GM18502 (cell line): Measurements from ENCODE around the gene DRGX.

Experiments
- ATAC-seq: cut with Tn5 transposase; IDR thresholded peaks from one replicate; pipeline ENCODE4 v1.9.1; 2021; ENCODE audit warnings: mild to moderate bottlenecking; ENCODE audit not compliant: unreplicated experiment, poor library complexity

Gene DRGX

DNA sequence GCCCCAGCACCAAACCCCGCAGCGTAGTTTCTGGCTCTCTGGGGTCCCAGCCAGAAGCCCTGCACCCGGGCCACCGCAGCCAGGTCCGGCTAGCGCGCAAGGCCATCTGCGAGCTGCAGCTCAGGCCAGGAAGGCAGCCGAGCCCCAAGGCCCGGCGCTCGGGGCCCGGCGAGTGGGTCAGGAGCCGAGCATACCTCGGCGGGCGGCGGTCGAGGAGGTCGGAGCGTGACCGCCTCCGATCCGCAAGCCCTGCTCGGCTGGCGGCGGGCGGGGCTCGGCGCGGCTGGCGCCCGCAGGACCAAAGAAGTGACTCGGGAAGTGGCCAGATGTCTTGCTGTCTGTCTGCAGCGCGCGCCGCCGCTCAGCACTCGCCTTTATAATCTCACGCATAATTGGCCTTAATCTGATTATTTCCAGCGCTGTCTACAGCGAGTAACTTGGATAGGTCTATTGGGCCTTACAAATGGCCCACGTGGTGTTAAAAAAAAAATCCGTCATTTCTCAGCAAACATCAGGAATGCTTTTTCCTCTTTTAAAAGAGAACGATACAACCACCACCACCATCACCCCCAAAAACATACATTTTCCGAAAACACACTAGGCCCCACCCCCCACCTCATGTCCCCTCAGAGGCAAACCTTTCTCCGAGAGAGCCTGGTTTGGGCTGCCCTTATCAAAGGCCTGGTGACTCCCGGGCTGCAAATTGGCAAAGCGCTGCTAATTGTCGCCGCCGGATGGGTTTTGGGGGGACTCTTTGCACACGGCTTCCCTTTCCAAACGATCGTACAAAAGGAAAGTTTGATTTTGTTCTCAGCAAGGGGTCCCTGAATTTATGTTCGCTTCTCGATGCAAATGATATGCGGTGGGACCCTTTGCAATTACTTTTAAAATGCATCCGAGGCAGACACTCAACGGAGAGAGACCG is at the start of gene DRGX:
DRGX (minus strand) TSS at position 349 of the 925 bp plus-strand sequence. CDS start 649 bp downstream, outside the sequence.
- ATAC-seq, result no peak

DNA sequence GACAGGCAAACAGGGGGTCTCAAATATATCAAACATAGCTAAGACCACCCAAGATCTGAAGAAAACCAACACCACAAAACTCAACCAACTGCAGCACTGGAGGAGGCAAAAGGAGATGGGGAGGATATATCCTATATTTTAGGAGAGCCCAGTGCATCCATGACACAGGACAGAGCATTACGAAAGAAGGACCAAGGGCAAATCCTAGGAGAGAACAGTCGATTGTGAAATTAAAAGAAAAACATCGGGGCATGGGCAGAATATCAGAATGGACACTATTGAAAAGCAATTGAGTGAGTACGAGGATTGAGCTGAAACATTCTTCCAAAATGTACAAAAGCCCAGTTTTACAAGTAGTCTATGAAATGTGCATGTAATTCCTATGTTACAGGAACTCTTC is 48.5 kb upstream of the DRGX start:
- ATAC-seq, result no peak

DNA sequence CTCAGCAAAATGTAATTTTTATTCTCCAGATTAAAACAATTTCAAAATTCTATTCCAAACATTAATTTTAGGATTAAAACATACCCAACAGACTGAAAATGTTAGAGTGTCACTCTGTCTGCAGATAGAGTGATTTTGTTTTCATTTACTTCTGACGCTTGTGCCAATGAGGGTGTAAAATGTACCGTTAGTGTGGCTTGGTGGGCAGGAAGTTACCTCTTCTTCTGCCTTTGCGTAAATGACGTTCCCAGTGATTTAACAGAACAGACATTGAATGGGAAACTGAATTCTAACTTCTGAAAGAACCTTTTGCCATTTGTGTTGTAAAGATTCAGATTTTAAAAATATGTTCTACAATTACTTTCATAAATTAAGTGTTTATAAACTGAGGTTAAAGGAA is 47.0 kb upstream of the DRGX start:
- no peak for ATAC-seq

DNA sequence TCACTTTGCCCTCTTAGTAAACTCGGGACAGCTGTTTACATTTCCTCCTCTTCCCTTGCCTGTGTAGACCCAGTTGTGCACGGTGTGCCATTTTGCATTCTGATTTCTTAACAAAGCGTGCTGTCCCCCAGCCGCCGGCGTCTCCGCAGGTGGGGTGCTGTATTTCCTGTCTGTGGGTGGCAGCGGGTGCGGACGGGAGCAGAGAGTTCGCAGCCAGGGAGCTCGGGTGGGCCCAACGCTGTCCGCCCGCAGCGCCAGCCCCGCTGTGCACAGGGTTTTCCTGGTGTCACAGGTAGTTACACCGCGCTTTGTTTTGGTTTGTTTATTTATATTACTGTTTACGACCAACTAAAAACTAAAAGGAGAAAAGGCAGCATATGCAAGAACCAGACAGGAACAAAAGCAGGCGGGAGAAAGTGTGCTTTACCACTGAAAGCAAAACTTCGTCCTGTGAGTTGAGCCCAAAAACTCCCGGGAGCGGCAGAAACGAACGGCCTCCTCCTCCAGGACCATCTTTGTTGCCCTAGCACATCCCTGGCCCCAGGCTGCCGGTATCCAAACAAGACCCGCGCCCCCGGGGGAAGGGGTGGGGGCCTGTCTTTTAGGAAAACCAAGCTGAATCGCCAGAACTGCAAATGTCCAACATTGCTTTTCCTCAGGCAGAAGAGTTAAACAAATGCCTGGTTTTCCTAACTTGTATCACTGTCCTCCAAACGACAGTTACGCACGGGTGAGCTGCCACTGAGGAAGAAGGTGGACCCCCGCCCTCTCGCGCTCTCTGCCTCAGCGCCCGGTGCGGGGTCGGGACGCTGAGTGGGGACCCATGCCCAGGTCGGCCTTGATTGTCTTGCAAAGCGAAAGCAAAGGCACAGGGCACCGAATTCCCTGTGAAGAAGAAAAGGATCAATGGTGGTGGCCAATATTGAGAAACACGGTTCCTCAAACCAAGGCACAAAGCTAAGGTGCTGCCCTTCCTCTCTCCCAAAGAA is 45.9 kb upstream of the DRGX start:
- no peak for ATAC-seq

DNA sequence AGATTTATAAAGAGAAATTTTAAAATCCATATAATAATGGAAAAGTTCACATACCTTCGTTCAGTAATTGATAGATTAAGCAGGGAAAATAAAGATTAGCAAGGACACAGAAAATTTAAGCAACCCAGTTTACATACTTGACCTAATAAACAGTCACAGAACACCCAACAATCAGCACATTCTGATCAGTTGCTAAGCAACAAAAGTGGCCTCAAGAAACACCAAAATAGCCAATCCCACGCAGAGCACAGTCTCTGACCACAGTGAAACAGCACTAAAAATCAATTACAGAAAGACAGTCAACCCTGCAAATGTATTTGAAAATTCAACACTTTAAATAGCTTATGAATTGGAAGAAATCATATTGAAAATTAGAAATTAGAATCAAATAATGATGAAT is 39.3 kb upstream of the DRGX start:
- no peak for ATAC-seq

DNA sequence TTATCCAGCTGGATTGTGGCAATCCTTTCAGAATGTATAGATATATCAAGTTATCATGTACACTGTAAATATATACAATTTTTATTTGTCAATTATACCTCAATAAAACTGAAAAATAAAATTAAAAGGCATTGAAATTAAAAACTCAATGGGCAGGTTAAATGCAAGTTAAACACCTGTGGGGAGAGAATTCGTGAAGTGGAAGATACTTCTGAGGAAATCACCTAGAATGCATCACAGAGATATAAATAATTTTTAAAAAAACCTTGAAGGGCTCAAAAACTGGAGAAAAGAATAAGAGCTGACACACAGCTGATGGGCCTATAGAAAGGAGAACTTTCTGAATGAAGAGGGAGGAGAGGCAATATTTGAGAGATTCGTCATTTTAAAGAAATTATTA is 37.2 kb upstream of the DRGX start:
- ATAC-seq, result no peak

DNA sequence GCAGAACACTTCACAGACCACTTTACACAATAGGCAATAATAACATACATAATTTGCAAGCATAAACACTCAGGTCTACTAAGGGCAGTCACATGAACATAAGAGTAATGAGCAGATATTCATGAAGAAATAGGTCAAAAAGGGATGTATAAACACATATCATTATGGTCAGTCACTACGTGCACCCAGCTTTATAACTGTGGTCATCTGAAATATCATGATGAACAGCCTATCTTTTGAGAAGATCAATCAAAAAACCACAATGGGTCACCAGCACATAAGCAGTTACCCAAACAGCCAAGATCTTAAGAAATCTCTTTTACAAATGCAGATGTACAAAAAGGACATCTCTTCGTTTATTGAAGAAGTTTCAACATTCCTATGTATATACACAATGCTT is 35.5 kb upstream of the DRGX start:
- no peak for ATAC-seq

DNA sequence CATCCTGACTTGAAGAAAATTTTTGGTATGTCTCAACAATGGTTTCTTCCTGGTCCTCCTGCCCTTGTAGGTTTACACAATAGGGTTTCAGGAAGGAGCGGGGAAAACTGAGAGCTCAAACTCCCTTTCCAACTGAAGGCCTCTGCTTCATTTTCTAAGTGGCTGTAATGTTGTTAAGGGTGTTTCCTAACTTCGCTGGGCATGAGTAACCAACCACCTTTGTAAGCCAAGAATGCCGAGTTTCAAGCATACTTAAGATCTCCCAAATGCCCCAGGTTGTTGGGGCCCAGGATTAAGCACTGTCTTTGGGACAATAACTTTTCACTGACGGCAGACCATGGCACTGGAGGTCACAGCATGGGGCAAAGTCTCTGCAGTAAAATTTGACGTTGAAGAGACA is 33.6 kb upstream of the DRGX start:
- ATAC-seq, result no peak

DNA sequence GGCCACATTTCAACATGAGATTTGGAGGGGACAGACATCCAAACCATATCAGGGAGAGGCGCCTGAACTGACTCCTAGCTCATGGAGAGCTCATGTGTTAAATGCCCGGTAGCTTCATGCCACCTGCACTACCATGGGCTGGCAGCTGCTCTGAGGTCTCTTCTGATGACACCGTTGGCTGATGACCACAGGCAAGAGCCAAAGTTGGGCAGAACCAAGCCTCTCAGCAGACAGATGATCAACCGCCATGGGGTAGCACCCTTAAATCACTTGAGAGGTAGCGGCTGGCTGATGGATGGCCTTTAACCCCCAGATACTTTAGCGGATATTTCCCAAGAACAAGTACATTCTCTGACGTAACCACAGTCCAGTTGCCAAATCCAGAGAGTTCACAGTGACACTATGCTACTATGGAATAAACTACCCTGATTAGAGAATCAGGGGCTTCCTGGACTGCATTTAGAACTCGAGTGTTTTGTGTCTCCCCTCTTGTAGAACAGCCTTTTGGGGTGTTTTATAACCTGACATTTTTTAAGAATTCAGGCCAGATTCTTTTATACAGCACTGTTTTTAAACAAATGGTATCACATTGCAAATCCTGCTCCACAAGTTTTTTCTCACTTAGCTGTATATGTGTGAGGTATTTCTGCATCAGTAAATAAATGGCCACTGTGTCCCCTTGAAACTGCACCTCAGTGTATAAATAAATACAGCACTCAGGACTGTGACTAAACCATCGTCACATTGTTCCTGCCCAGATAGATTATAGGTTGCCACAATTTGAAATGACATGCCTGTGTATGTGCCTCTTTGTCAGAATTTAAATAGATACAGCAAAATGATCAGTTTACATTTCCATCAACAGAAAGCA is 30.8 kb upstream of the DRGX start:
- no peak for ATAC-seq

DNA sequence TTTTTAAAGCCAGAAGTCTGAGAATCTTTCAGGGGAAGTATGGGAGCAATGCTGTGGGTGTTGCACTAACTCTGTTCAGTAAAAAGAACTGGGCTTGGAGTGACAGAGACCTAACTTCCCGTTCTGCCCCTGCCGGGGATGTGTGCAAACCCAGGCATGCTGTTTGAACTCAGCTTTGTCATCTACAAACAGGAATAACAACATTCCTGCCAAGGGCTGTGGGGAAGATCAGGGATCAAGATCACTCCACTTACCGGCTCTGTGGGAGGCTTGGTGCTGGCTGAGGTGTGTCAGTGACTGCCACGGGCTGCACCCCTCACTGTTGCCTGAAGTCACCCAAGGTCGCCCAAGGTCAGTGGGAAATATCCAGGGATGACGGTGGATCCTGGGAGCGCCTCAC is 23.1 kb upstream of the DRGX start:
- ATAC-seq, result no peak

DNA sequence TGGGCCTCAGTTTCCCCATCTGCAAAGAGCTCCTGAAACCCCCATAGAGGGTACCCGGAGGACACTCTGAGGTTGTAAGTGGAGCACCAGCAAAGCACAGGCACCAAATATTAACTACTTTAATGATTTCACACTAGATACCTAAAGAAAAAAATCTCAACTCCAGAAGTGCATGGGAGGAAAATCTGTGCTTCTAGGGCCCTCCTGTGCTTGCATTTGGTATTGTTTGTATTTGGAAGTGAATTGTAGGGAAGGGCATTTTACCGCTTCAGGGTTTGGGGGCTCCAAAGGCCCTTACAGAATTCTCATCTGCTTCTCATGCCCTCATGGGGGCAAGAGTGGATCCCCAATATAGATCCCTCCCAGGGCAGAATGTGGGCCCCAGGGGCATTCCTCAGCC is 22.4 kb upstream of the DRGX start:
- ATAC-seq, result no peak

DNA sequence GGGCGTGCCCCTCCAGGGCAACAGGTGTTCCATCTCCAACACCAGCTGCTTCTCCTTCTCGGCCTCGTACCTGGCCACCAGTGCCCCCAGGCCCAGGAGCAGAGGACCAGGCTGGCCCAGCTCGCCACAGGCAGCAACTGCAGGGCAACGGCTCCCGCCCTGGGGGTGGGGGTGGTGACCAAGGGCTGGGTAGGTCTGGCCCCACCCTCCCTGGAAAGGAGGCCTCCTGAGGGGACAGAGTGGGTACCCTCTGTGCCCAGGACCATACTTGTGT is 22.1 kb upstream of the DRGX start:
- no peak for ATAC-seq

DNA sequence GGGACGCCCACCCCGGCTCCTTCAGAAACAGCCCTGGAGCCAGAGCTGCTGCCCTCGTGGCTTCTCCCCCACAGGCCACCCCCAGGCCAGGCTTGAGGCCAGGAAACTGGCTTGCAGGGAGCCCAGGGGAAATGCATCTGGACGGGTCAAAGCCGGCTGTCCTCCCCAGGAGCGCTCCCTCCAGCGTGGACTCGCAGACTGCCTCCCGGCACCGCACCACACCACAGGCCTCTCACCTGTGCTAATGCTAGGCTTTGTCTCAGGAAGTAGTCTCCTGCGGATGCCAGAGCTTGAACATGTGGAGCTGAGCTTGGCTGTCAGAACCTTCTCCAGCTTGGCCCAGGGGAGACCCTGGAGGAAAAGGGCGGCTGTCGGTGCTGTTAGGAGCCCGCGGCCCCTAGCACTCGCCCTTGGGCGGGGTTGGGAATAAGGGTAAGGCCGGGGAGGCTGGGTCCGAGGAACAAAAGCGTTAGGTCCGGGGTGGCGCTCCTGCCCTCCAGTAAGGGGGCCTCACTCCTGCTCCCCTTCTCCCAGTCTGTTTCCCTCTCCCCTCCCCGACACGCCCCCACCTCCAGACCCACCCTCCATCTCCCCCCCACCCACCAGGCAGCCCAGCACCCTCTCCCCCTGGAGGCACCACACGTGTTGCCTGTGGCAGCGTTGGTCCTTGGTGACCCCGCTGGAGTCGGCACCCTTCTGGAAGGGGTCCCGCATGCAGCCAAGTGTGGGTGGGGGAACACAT is 21.6 kb upstream of the DRGX start:
- no peak for ATAC-seq

DNA sequence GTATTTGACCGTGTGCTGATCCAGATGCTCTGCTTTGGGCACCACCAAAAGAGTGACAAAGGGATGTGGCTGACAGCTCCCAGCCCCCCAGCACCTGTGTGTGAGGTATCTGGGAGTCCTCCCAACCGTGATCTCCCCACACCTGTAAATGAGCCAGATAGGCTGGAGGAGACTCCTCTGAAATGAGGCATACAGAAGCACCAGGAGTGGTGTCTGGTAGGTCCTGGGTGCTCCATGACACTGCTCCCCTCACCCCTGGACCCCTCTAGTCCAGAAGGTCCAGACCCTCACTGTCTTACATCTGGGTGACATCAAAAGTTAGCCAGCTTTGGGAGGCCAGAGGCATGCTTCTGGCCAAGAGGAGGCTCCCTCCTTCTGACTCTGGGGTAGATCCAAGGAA is 20.0 kb upstream of the DRGX start:
- ATAC-seq, result no peak

DNA sequence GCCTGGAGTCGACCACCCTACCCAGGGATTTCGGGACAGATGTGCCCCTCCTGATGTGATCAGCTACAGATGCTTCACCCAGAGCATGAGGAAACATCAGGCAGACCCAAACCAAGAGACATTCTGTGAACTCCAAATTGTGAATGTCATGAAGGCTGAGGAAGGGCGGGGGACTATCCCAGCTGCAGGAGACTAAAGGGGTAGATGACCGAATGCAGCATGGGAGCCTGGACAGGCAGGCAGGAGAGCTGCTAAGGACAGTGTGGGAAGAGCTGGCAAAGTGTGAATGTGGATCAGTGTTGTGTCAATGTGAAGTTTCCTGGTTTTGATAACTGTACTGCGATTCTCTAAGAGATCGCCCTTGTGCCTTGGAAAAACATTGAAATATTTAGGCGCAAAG is 19.2 kb upstream of the DRGX start:
- ATAC-seq, result no peak

DNA sequence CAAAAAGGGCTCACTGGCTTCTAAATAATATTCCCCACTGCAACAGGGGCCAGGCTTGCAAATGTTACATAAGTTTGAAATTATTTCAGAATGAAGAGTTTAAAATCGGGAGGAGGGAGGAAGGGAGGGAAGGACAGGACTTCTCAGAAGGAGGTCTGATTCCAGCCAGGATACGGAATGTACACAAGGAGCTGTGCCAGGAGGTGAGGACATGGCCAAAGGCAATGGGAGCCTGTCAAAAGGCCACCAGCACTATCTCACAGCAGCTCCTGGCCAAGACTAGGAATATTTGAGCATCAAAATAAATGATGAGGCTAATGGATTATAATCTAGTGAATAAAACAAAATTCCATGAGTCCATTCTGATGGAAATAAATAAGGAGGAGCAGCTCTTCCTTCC is 18.6 kb upstream of the DRGX start:
- ATAC-seq, result no peak

DNA sequence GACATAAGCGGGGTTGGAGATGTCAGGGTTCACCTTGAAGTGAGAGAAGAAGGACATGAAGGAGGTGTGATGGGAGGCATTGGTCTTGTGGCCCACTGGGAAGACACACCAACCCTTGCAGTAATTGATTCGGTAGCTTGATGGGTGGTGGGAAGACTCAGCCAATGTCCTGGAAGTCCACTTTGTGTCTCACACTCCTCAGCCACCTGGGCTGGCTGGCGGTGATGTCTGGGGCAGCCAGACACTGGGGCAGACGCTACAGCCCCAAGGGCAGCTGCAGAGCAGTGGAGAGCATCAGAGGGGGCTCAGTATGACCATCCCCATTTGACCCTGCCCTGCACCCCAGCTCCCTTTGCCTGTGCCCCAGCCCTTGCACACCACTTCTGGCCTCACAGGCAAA is 16.7 kb upstream of the DRGX start:
- ATAC-seq, result no peak

DNA sequence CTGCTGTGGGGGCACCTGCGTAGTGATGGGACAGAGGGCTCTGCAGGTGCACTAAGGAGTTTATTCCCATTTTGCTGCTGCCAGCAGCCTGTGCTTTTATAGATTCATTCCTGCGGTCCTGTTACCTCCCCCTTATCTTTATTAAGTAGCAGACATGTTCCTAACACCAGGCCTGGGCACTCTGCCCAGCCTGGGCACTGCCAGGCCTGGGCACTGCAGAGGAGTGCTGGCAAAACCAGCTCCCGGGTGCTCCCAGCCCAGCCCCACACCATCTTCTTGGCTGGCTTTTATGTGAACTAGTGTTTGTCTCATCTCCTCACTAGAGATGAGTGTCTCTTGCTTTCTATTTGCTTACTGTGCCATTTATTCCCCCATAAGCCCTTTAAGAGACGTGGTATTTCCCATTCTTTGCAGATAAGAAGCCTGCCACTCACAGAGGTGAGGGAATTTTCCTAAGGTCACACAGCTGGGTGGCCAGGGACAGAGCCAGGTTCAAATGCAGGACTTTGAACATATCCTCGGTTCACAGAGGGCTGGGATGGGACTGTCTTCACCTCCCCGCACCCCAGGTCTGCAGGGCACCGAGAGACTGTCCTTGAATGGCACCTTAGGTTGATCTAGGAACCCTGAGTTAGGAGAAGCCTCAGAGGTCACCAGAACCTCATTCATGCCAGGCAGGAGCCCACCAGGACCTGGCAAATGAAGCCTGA is 14.6 kb upstream of the DRGX start:
- ATAC-seq, result no peak

DNA sequence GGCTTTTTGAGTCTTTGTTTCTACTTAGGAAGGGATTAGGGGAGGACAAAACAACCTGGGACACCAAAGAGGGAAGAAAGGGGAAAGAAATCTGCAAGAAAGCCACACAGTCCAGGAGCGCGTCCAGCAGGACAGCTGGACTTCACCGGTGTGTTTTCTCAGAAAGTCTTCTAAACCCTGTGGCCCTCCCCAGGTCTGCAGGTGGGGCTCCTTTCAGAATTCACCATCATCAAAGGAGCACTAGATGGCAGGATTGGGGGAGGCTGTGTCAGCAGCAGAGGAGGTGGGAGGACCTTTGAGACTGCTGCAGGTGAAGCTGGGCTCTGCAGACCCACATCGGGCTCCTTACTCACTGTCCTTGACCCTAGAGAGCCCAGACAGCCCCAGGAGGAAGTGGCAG is 13.9 kb upstream of the DRGX start:
- ATAC-seq, result no peak
